Heart left ventricle (tissue), 13 donors: Measurements from ENCODE around the gene CD63.
A peak's percentile ranks its signal among the peaks of the same experiment; 100 is the strongest.

Experiments
- CTCF ChIP-seq, 12 donors: fragments of 200-600 bp; sonication (generic) in 4 of 12; IDR thresholded peaks; one replicate each; pipeline versions ENCODE4 v1.5.0 to v1.8.0; 2018 to 2022; ENCODE audit warnings: antibody characterized with exemption in 12 of 12, mild to moderate bottlenecking in 5 of 12
- POLR2A ChIP-seq, 2 donors: fragments of 450-650 bp; IDR thresholded peaks; one replicate each; pipeline ENCODE4 v1.6.1; 2017; ENCODE audit warnings: antibody characterized with exemption in 2 of 2, mild to moderate bottlenecking in 2 of 2, moderate library complexity in 2 of 2
- donor health status: ischemic (EF 13 %, LVEDD 7.1; RV severe dilation, severe dysfunction).
- donor health status: DM: no; HTN: yes; CAD: no.
- donor health status: DM: no; HTN: no; CAD: no.
- donor health status: ischemic (EF 25% LVEDD 6.9; RV normal size, moderate dysfunction).
- donor health status: ischemic (EF 25% LVEDD 5.7; RV mildly dilated, moderate dysfunction).
- donor health status: ischemic (EF 35%, LVEDD 5.7; RV mildly dilated, moderate dysfunction).
- donor health status: nonischemic (EF 11% LVEDD 7.7; RV severe dilation, severe dysfunction).
- donor health status: DM: yes; HTN: yes; CAD: no.
- donor health status: PGD.
- donor health status: ischemic (EF 29% LVEDD 5.4; RV normal size, mild dysfunction).
- donor health status: nonischemic (EF 23%, LVEDD 6.1; RV moderate dilation, normal function).

- TF ChIP-seq CTCF (IDR thresholded peaks at IDR 0.05) (peak in 3 of 12 donors; percentile 12 to 15 (median 14)), POLR2A (IDR thresholded peaks at IDR 0.05) (peak in 1 of 2 donors; percentile 55)
Measured at GRCh38 chr12:55715833-55716581, 12.8 kb downstream of the CD63 start, which contains the start of gene BLOC1S1.
